HCT116 (cell line): ENCODE results near the gene SYCP1. TPM values are rescaled to one million over a fixed set of nuclear protein-coding genes. Genes with fewer than 3 reads are reported as not detected.

Experiments
- ATAC-seq: fragments of 200-7000 bp; cut with Tn5 transposase; 2 replicates; pipeline ENCODE4 v1.9.1; 2020; ENCODE audit warnings: mild to moderate bottlenecking, moderate library complexity
- BruUV-seq: library from RNA; stranded (reverse); fragments of 400-500 nt; replicated peaks from 2 replicates; lab custom pipeline; 2021; lab: Mats Ljungman, UMichigan
- CTCF ChIA-PET: fragments of 300-600 bp; sonication (Branson Sonifier 250); formaldehyde crosslinking; loops from one replicate; lab custom pipeline; 2021; ENCODE audit warnings: antibody characterized with exemption; lab: Charles Lee
- POLR2A ChIA-PET: fragments of 300-600, 350-600 bp; sonication (Branson Sonifier 250); formaldehyde crosslinking; loops from one replicate; lab custom pipeline; 2021; ENCODE audit warnings: antibody characterized with exemption; lab: Charles Lee
- RAD21 ChIA-PET, 2 experiments: fragments of 300-600 bp; sonication (Branson Sonifier 250); formaldehyde crosslinking; loops; one replicate each; lab custom pipeline; 2023; ENCODE audit warnings: low total read pairs in 2 of 2; ENCODE audit not compliant: uncharacterized antibody in 2 of 2, unreplicated experiment in 2 of 2, low non-redundant PET in 1 of 2; lab: Charles Lee
- DNase-seq: peaks from one replicate; pipeline ENCODE4 v3.0.0-alpha.2; 2010; ENCODE audit warnings: low read depth, low spot score
- H2AFZ ChIP-seq: fragments of 200-600 bp; shearing (Covaris generic), sonication (generic); 2 replicates; pipeline ENCODE4 v1.6.1; 2017; ENCODE audit warnings: low read depth, mixed run types, mixed read lengths, antibody characterized with exemption, low read length; ENCODE audit not compliant: poor library complexity, severe bottlenecking
- H3K27ac ChIP-seq: 2 replicates; pipeline ENCODE4 v1.5.1; 2012; ENCODE audit warnings: low read depth, low read length
- H3K27me3 ChIP-seq: fragments of 200-600 bp; sonication (generic); 2 replicates; pipeline ENCODE4 v1.6.1; 2016; ENCODE audit warnings: mixed run types, low read length, mixed read lengths; ENCODE audit not compliant: insufficient read depth
- H3K36me3 ChIP-seq, 2 experiments: fragments of 200-500 bp in 1 of 2; fragments of 200-600 bp in 1 of 2; sonication (Bioruptor generic) in 1 of 2; sonication (generic) in 1 of 2; 2 replicates each; pipeline versions ENCODE4 v1.5.1 to v1.6.1; 2014 to 2016; ENCODE audit warnings: low read length in 2 of 2, inconsistent platforms in 1 of 2, mixed read lengths in 1 of 2, mixed run types in 1 of 2; ENCODE audit not compliant: insufficient read depth in 2 of 2, control insufficient read depth in 1 of 2
- H3K4me1 ChIP-seq, 2 experiments: fragments of 200-600 bp in 1 of 2; sonication (generic) in 1 of 2; 2 replicates each; pipeline versions ENCODE4 v1.5.1 to v1.6.1; 2012 to 2017; ENCODE audit warnings: low read length in 2 of 2, inconsistent platforms in 1 of 2, mild to moderate bottlenecking in 1 of 2, mixed read lengths in 1 of 2, mixed run types in 1 of 2, moderate library complexity in 1 of 2; ENCODE audit not compliant: insufficient read depth in 2 of 2, control insufficient read depth in 1 of 2
- H3K4me2 ChIP-seq: fragments of 200-600 bp; sonication (generic); 2 replicates; pipeline ENCODE4 v1.6.1; 2017; ENCODE audit warnings: mixed run types, low read length, mixed read lengths
- H3K4me3 ChIP-seq, 2 experiments: fragments of 200-600 bp in 1 of 2; sonication (generic) in 1 of 2; replicated peaks in 1 of 2; 2 replicates each; pipeline ENCODE4 v1.5.1; 2011 to 2016; ENCODE audit warnings: low read length in 2 of 2, control low read depth in 1 of 2, low read depth in 1 of 2, mild to moderate bottlenecking in 1 of 2, mixed read lengths in 1 of 2, mixed run types in 1 of 2
- H3K79me2 ChIP-seq: fragments of 200-600 bp; sonication (generic); 2 replicates; pipeline ENCODE4 v1.6.1; 2017; ENCODE audit warnings: mild to moderate bottlenecking, mixed run types, low read length, moderate library complexity, mixed read lengths; ENCODE audit not compliant: insufficient read depth
- H3K9ac ChIP-seq: fragments of 200-600 bp; sonication (generic); 2 replicates; pipeline ENCODE4 v1.6.1; 2016; ENCODE audit warnings: low read length, mixed read lengths
- H3K9me2 ChIP-seq: fragments of 200-600 bp; sonication (generic), shearing (Covaris generic); 2 replicates; pipeline ENCODE4 v1.6.1; 2017; ENCODE audit warnings: mixed run types, mild to moderate bottlenecking, moderate library complexity; ENCODE audit not compliant: insufficient read depth
- H3K9me3 ChIP-seq, 2 experiments: fragments of 200-500 bp in 1 of 2; fragments of 200-600 bp in 1 of 2; sonication (Bioruptor generic) in 1 of 2; sonication (generic) in 1 of 2; 2 replicates each; pipeline ENCODE4 v1.6.1; 2014 to 2017; ENCODE audit warnings: low read length in 2 of 2, mixed read lengths in 2 of 2, inconsistent platforms in 1 of 2, low read depth in 1 of 2, mild to moderate bottlenecking in 1 of 2, mixed run types in 1 of 2, moderate library complexity in 1 of 2; ENCODE audit not compliant: control insufficient read depth in 1 of 2, insufficient read depth in 1 of 2
- H4K20me1 ChIP-seq: fragments of 200-600 bp; sonication (generic), shearing (Covaris generic); 2 replicates; pipeline ENCODE4 v1.6.1; 2017; ENCODE audit warnings: mixed run types, mild to moderate bottlenecking, moderate library complexity; ENCODE audit not compliant: insufficient read depth
- ATF3 ChIP-seq: IDR thresholded peaks from 2 replicates; pipeline ENCODE4 v1.6.1; 2012
- CTCF ChIP-seq, 3 experiments: fragments of 200-600 bp in 1 of 3; sonication (generic) in 1 of 3; IDR thresholded peaks in 2 of 3; conservative IDR thresholded peaks in 1 of 3; 2 replicates each; pipeline ENCODE4 v1.5.1; 2012 to 2017; ENCODE audit warnings: low read depth in 2 of 3, low read length in 2 of 3, antibody characterized with exemption in 1 of 3, borderline replicate concordance in 1 of 3, control low read depth in 1 of 3, mild to moderate bottlenecking in 1 of 3, mixed read lengths in 1 of 3, mixed run types in 1 of 3, moderate library complexity in 1 of 3; ENCODE audit not compliant: insufficient read depth in 1 of 3
- EGR1 ChIP-seq: IDR thresholded peaks from 2 replicates; pipeline ENCODE4 v1.6.1; 2012; ENCODE audit warnings: low read depth
- EZH2 ChIP-seq: fragments of 200-600 bp; sonication (generic); IDR thresholded peaks from 2 replicates; pipeline ENCODE4 v1.6.1; 2017; ENCODE audit warnings: antibody characterized with exemption, mixed run types
- EZH2phosphoT487 ChIP-seq: fragments of 200-600 bp; IDR thresholded peaks from 2 replicates; pipeline ENCODE4 v1.6.1; 2018; ENCODE audit warnings: antibody characterized with exemption, borderline replicate concordance
- POLR2A ChIP-seq: IDR thresholded peaks from 2 replicates; pipeline ENCODE4 v1.7.0; 2011; ENCODE audit warnings: borderline replicate concordance; ENCODE audit not compliant: insufficient read depth, insufficient read length; ENCODE audit errors: extremely low read depth
- RAD21 ChIP-seq: IDR thresholded peaks from 2 replicates; pipeline ENCODE4 v1.6.1; 2012; ENCODE audit warnings: low read depth, mild to moderate bottlenecking
- REST ChIP-seq: IDR thresholded peaks from 2 replicates; pipeline ENCODE4 v1.6.1; 2012; ENCODE audit warnings: low read depth
- SP1 ChIP-seq: IDR thresholded peaks from 2 replicates; pipeline ENCODE4 v1.6.1; 2012; ENCODE audit warnings: low read depth
- SRF ChIP-seq: IDR thresholded peaks from 2 replicates; pipeline ENCODE4 v1.6.1; 2012; ENCODE audit warnings: low read depth
- YY1 ChIP-seq: IDR thresholded peaks from 2 replicates; pipeline ENCODE4 v1.6.1; 2011; ENCODE audit warnings: low read length, low read depth, moderate library complexity, mild to moderate bottlenecking; ENCODE audit not compliant: insufficient replicate concordance; ENCODE audit errors: extremely low read depth
- intact Hi-C: fragments of 100-400 bp; cut with micrococcal nuclease; formaldehyde crosslinking; loops from 2 replicates; pipeline ENCODE4 v1.10.0; 2022
- total RNA-seq: library from RNA; stranded (reverse); gene quantifications from one replicate; pipeline ENCODE4 v1.2.1, GENCODE V29; 2021; ENCODE audit not compliant: unreplicated experiment

SYCP1 gene
- total RNA-seq, 1 experiment from 2014 or later, result not detected

- BruUV-seq, result no TSS peak
- Histone ChIP-seq H3K79me2 (no peaks in the 10 kb centered on the region), H3K36me3 (no peaks in the 10 kb centered on the region), H4K20me1 (no peaks in the 10 kb centered on the region), H3K4me1 (no peaks in the 10 kb centered on the region), H3K4me3 (no peak overlapping the region), H3K9me3 (peaks cover 0 to 5% of the 10 kb centered on the region in 2 experiments; a peak in 1 of 4 replicates), H3K27ac (no peak overlapping the region), H3K9me2 (no peaks in the 10 kb centered on the region), H3K4me2 (no peak overlapping the region), H2AFZ (peak overlapping the region; percentile 19), H3K27me3 (no peaks in the 10 kb centered on the region)
- CTCF ChIA-PET, result interaction anchor here (1.5 to 2.0 kb wide), 2 partner anchors 62 to 71 kb away, joined by 3 to 16 read pairs; no protein-coding TSS in a partner anchor
- DNase-seq (peak; percentile 46), ATAC-seq (peak; percentile 69)
- intact Hi-C loops, result loop anchor here (1.0 to 5.0 kb wide), 4 partner anchors 62 to 618 kb away; no protein-coding TSS in a partner anchor
- POLR2A ChIA-PET, result no interaction called here
- RAD21 ChIA-PET, result no interaction called here
- TF ChIP-seq SRF (no peak), EZH2 (no peak), ATF3 (no peak), EZH2phosphoT487 (no peak), SP1 (no peak), REST (no peak), EGR1 (no peak), YY1 (no peak), CTCF (IDR thresholded peaks at IDR 0.05 in 2 of 3, conservative IDR thresholded peaks at IDR 0.05 in 1 of 3; ENCODE audit: borderline replicate concordance in 1 of 3, insufficient read depth in 1 of 3, low read depth in 2 of 3, low read length in 2 of 3) (peak; percentile 62 to 79 (median 71)), RAD21 (peak; percentile 75), POLR2A (no peak)
- TF ChIP-seq, all 23 proteins: peak for 2
- no peak overlapping the region for H3K9ac ChIP-seq
Observed at GRCh38 chr1:114979278-114979891, 124.7 kb downstream of the SYCP1 start.
